Vagina (tissue), 2 donors: Measurements from ENCODE around the gene UBA6.

Source experiments
- CTCF ChIP-seq, 3 experiments: fragments of 450-650 bp in 2 of 3; fragments of 200-600 bp in 1 of 3; sonication (generic) in 1 of 3; IDR thresholded peaks; one replicate each; pipeline ENCODE4 v1.5.1; 2017 to 2019; ENCODE audit warnings: antibody characterized with exemption in 3 of 3, mild to moderate bottlenecking in 2 of 3, moderate library complexity in 2 of 3
- POLR2A ChIP-seq, 2 donors: fragments of 450-650 bp; IDR thresholded peaks; one replicate each; pipeline ENCODE4 v1.6.1; 2017; ENCODE audit warnings: antibody characterized with exemption in 2 of 2, mild to moderate bottlenecking in 2 of 2, moderate library complexity in 2 of 2
- POLR2AphosphoS5 ChIP-seq, 2 donors: sonication (generic); formaldehyde crosslinking; IDR thresholded peaks; one replicate each; pipeline ENCODE4 v1.9.0; 2017; ENCODE audit warnings: antibody characterized with exemption in 2 of 2, mild to moderate bottlenecking in 2 of 2, low read depth in 1 of 2; ENCODE audit not compliant: insufficient read depth in 1 of 2

GRCh38 chr4:67687636-67688035, 13.3 kb downstream of the UBA6 start:
- TF ChIP-seq CTCF (IDR thresholded peaks at IDR 0.05) (no peak), POLR2A (IDR thresholded peaks at IDR 0.05) (no peak), POLR2AphosphoS5 (IDR thresholded peaks at IDR 0.05; ENCODE audit: insufficient read depth in 1 of 2, low read depth in 1 of 2) (no peak)
